SK-N-SH (cell line): ENCODE measurements around the gene CENPP. TPM values are rescaled to one million over a fixed set of nuclear protein-coding genes. Genes with fewer than 3 reads are reported as not detected.

Experiments
- CTCF ChIA-PET: fragments of 300-600, 350-600 bp; formaldehyde crosslinking; extraction: SDS; loops from one replicate; lab custom pipeline; 2021; lab: Yijun Ruan, JAX
- POLR2A ChIA-PET: fragments of 350-600 bp; sonication (Branson Sonifier 250); formaldehyde crosslinking; extraction: SDS; loops from one replicate; lab custom pipeline; 2020; ENCODE audit warnings: antibody characterized with exemption, inconsistent platforms; lab: Yijun Ruan, JAX
- DNase-seq: peaks from one replicate; pipeline ENCODE4 v3.0.0; 2012
- H2AFZ ChIP-seq: fragments of 200-600 bp; sonication (generic); 2 replicates; pipeline ENCODE4 v1.8.1; 2016; ENCODE audit warnings: antibody characterized with exemption, mild to moderate bottlenecking, low read depth
- H3F3A ChIP-seq: fragments of 200-600 bp; sonication (generic); replicated peaks from 2 replicates; pipeline ENCODE3; 2016; ENCODE audit warnings: antibody characterized with exemption, mild to moderate bottlenecking; ENCODE audit not compliant: insufficient read depth
- H3K27ac ChIP-seq, 2 experiments: fragments of 200-500 bp in 1 of 2; fragments of 200-600 bp in 1 of 2; sonication (Bioruptor generic) in 1 of 2; sonication (generic), shearing (Covaris generic) in 1 of 2; 2 replicates each; pipeline versions ENCODE4 v1.5.1 to v1.6.1; 2014 to 2016; ENCODE audit warnings: low read depth in 2 of 2, inconsistent platforms in 1 of 2, low read length in 1 of 2, mild to moderate bottlenecking in 1 of 2, mixed read lengths in 1 of 2
- H3K27me3 ChIP-seq: fragments of 200-600 bp; sonication (generic), shearing (Covaris generic); 2 replicates; pipeline ENCODE4 v1.6.1; 2016; ENCODE audit warnings: mixed run types; ENCODE audit not compliant: insufficient read depth
- H3K36me3 ChIP-seq, 2 experiments: fragments of 200-500 bp in 1 of 2; fragments of 200-600 bp in 1 of 2; sonication (Bioruptor generic) in 1 of 2; sonication (generic) in 1 of 2; replicated peaks in 1 of 2; 2 replicates each; pipeline versions ENCODE3 to v1.5.1; 2014 to 2016; ENCODE audit warnings: low read length in 1 of 2, mild to moderate bottlenecking in 1 of 2; ENCODE audit not compliant: insufficient read depth in 2 of 2, control insufficient read depth in 1 of 2
- H3K4me1 ChIP-seq, 2 experiments: fragments of 200-500 bp in 1 of 2; fragments of 200-600 bp in 1 of 2; sonication (Bioruptor generic) in 1 of 2; sonication (generic), shearing (Covaris generic) in 1 of 2; 2 replicates each; pipeline versions ENCODE4 v1.5.1 to v1.6.1; 2014 to 2016; ENCODE audit warnings: low read depth in 1 of 2, low read length in 1 of 2, mixed run types in 1 of 2; ENCODE audit not compliant: insufficient read depth in 2 of 2, control insufficient read depth in 1 of 2
- H3K4me2 ChIP-seq: fragments of 200-600 bp; sonication (generic), shearing (Covaris generic); 2 replicates; pipeline ENCODE4 v1.6.1; 2017; ENCODE audit warnings: mixed run types
- H3K4me3 ChIP-seq, 2 experiments: fragments of 200-500 bp in 1 of 2; fragments of 200-600 bp in 1 of 2; sonication (Bioruptor generic) in 1 of 2; sonication (generic), shearing (Covaris generic) in 1 of 2; 2 replicates each; pipeline versions ENCODE4 v1.5.1 to v1.8.1; 2014 to 2016; ENCODE audit warnings: low read depth in 2 of 2, inconsistent platforms in 1 of 2, low read length in 1 of 2, mild to moderate bottlenecking in 1 of 2, mixed read lengths in 1 of 2, moderate library complexity in 1 of 2
- H3K79me2 ChIP-seq: fragments of 200-600 bp; sonication (generic); 2 replicates; pipeline ENCODE4 v1.8.1; 2017; ENCODE audit warnings: mild to moderate bottlenecking; ENCODE audit not compliant: insufficient read depth
- H3K9ac ChIP-seq: fragments of 200-600 bp; sonication (generic); 2 replicates; pipeline ENCODE4 v1.6.1; 2017; ENCODE audit warnings: mixed run types
- H3K9me2 ChIP-seq: fragments of 200-600 bp; sonication (generic); 2 replicates; pipeline ENCODE4 v1.6.1; 2017; ENCODE audit warnings: mixed run types
- H3K9me3 ChIP-seq: fragments of 200-600 bp; sonication (generic); 2 replicates; pipeline ENCODE4 v1.6.1; 2017; ENCODE audit warnings: mixed run types, mild to moderate bottlenecking, moderate library complexity
- H4K20me1 ChIP-seq: fragments of 200-600 bp; sonication (generic); 2 replicates; pipeline ENCODE4 v1.6.1; 2017; ENCODE audit warnings: mild to moderate bottlenecking, mixed run types; ENCODE audit not compliant: insufficient read depth
- CHD2 ChIP-seq: fragments of 150-350 bp; IDR thresholded peaks from 2 replicates; pipeline ENCODE4 v1.6.1; 2018; ENCODE audit warnings: low read length; ENCODE audit not compliant: partially characterized antibody
- CTCF ChIP-seq: fragments of 200-600 bp; sonication (generic); IDR thresholded peaks from 2 replicates; pipeline ENCODE4 v1.6.1; 2017; ENCODE audit warnings: antibody characterized with exemption, mild to moderate bottlenecking, moderate library complexity
- ELF1 ChIP-seq: IDR thresholded peaks from 2 replicates; pipeline ENCODE4 v1.4.0; 2012
- EP300 ChIP-seq, 2 experiments: IDR thresholded peaks; 2 replicates each; pipeline versions ENCODE4 v1.4.0 to v1.6.1; 2012; ENCODE audit warnings: borderline replicate concordance in 1 of 2, low read depth in 1 of 2, low read length in 1 of 2
- EZH2phosphoT487 ChIP-seq: fragments of 200-600 bp; sonication (generic); IDR thresholded peaks from 2 replicates; pipeline ENCODE4 v1.6.1; 2017; ENCODE audit warnings: low read depth, mixed run types, mild to moderate bottlenecking, antibody characterized with exemption, moderate library complexity, borderline replicate concordance
- FOSL2 ChIP-seq: IDR thresholded peaks from 2 replicates; pipeline ENCODE4 v1.4.0; 2012; ENCODE audit warnings: low read depth, mild to moderate bottlenecking, moderate library complexity, borderline replicate concordance
- FOXM1 ChIP-seq: IDR thresholded peaks from 2 replicates; pipeline ENCODE4 v1.4.0; 2012; ENCODE audit warnings: low read depth, mild to moderate bottlenecking
- GABPA ChIP-seq: IDR thresholded peaks from 2 replicates; pipeline ENCODE4 v1.4.0; 2012; ENCODE audit warnings: low read depth, mild to moderate bottlenecking
- IRF3 ChIP-seq: fragments of 150-350 bp; IDR thresholded peaks from 2 replicates; pipeline ENCODE4 v1.6.1; 2016; ENCODE audit warnings: mild to moderate bottlenecking, low read depth, low read length
- MAX ChIP-seq: IDR thresholded peaks from 2 replicates; pipeline ENCODE4 v1.4.0; 2012; ENCODE audit warnings: low read depth
- PBX3 ChIP-seq: IDR thresholded peaks from 2 replicates; pipeline ENCODE4; 2012
- POLR2AphosphoS5 ChIP-seq: IDR thresholded peaks from 2 replicates; pipeline ENCODE4 v1.6.1; 2012; ENCODE audit warnings: low read depth, low read length
- RAD21 ChIP-seq: IDR thresholded peaks from 2 replicates; pipeline ENCODE4 v1.6.1; 2012; ENCODE audit warnings: mild to moderate bottlenecking, low read length
- RXRA ChIP-seq: IDR thresholded peaks from 2 replicates; pipeline ENCODE4 v1.4.0; 2012; ENCODE audit warnings: low read depth, mild to moderate bottlenecking, borderline replicate concordance
- SMC3 ChIP-seq: IDR thresholded peaks from 2 replicates; pipeline ENCODE4 v1.6.1; 2012; ENCODE audit warnings: low read depth, low read length, improper control_type of control experiment
- TEAD4 ChIP-seq: IDR thresholded peaks from 2 replicates; pipeline ENCODE4 v1.4.0; 2012; ENCODE audit warnings: mild to moderate bottlenecking, borderline replicate concordance; ENCODE audit not compliant: insufficient read depth
- USF1 ChIP-seq: IDR thresholded peaks from 2 replicates; pipeline ENCODE4 v1.4.0; 2012; ENCODE audit warnings: low read depth, borderline replicate concordance
- YY1 ChIP-seq: IDR thresholded peaks from 2 replicates; pipeline ENCODE4 v1.4.0; 2012; ENCODE audit warnings: low read depth, mild to moderate bottlenecking
- WGBS: methylation state at CpG from one replicate; pipeline ENCODE4 v1.1.6; 2017; ENCODE audit warnings: low lambda C conversion rate; 5-methylcytosine and 5-hydroxymethylcytosine counted together
- polyA plus RNA-seq, 3 experiments: library from polyadenylated mRNA; depleted of rRNA; stranded (reverse); fragments of >200 nt; gene quantifications; 2 replicates each; pipeline ENCODE4 v1.2.3, GENCODE V29; 2012
- TF ChIP-seq, protein P1 (sequence below): IDR thresholded peaks from 2 replicates; pipeline ENCODE4 v1.6.1; 2012; ENCODE audit warnings: mild to moderate bottlenecking, low read depth, low read length, moderate library complexity
- TF ChIP-seq, protein P2 (sequence below): IDR thresholded peaks from 2 replicates; pipeline ENCODE4 v1.4.0; 2012; ENCODE audit warnings: low read depth, borderline replicate concordance
- TF ChIP-seq, protein P3 (sequence below): fragments of 150-350 bp; IDR thresholded peaks from 2 replicates; pipeline ENCODE4 v1.6.1; 2017; ENCODE audit warnings: antibody characterized with exemption, low read length, low read depth, borderline replicate concordance

The CENPP gene
- polyA plus RNA-seq, 1 of the 3 experiments (the other 2 are of a cell fraction): 1.3 TPM

DNA sequence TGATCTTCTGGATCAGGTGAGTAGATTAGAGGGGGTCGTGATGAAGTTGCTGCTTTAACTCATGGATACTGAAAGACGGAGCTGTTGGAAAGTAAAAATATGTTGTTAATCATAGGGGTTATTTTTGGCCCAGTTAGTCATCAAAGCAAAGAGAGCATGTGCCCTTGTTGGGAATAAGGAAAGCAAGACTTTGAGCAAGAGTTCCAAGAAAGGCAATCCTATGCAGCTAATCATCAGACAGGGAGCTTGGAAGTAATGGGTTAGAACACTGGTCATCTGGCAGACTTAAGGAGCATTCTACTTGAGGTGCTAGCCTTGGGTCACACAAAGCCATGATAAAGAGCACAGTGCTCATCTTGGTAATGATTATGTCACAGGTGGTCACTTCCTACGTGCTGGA is 138.2 kb downstream of the CENPP start:
- H3K27ac ChIP-seq: peak overlapping the region in 1 of 2 experiments; percentile 68; a peak in 3 of 4 replicates
- ChIA-PET CTCF (interaction anchor here (0.9 to 1.2 kb wide), 2 partner anchors 16 to 31 kb away, joined by 3 read pairs; no protein-coding TSS in a partner anchor), POLR2A (no interaction called here)
- TF ChIP-seq TEAD4 (no peak), YY1 (no peak), PBX3 (no peak), MAX (peak; percentile 80), FOSL2 (peak; percentile 72; the same call in 1 of the 2 replicates), SMC3 (no peak), CHD2 (no peak), USF1 (no peak), RAD21 (no peak), IRF3 (no peak), EP300 (IDR thresholded peaks at IDR 0.05; ENCODE audit: borderline replicate concordance in 1 of 2, low read depth in 1 of 2, low read length in 1 of 2) (peak in 1 of 2 experiments; percentile 25; a peak in 1 of 4 replicates), CTCF (no peak), POLR2AphosphoS5 (peak; percentile 61; the same call in 1 of the 2 replicates), RXRA (no peak; the same call in 1 of the 2 replicates), ELF1 (no peak), EZH2phosphoT487 (no peak), GABPA (no peak), FOXM1 (no peak)
- TF ChIP-seq, protein P1, sequence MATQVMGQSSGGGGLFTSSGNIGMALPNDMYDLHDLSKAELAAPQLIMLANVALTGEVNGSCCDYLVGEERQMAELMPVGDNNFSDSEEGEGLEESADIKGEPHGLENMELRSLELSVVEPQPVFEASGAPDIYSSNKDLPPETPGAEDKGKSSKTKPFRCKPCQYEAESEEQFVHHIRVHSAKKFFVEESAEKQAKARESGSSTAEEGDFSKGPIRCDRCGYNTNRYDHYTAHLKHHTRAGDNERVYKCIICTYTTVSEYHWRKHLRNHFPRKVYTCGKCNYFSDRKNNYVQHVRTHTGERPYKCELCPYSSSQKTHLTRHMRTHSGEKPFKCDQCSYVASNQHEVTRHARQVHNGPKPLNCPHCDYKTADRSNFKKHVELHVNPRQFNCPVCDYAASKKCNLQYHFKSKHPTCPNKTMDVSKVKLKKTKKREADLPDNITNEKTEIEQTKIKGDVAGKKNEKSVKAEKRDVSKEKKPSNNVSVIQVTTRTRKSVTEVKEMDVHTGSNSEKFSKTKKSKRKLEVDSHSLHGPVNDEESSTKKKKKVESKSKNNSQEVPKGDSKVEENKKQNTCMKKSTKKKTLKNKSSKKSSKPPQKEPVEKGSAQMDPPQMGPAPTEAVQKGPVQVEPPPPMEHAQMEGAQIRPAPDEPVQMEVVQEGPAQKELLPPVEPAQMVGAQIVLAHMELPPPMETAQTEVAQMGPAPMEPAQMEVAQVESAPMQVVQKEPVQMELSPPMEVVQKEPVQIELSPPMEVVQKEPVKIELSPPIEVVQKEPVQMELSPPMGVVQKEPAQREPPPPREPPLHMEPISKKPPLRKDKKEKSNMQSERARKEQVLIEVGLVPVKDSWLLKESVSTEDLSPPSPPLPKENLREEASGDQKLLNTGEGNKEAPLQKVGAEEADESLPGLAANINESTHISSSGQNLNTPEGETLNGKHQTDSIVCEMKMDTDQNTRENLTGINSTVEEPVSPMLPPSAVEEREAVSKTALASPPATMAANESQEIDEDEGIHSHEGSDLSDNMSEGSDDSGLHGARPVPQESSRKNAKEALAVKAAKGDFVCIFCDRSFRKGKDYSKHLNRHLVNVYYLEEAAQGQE: no peak
- TF ChIP-seq, protein P2, sequence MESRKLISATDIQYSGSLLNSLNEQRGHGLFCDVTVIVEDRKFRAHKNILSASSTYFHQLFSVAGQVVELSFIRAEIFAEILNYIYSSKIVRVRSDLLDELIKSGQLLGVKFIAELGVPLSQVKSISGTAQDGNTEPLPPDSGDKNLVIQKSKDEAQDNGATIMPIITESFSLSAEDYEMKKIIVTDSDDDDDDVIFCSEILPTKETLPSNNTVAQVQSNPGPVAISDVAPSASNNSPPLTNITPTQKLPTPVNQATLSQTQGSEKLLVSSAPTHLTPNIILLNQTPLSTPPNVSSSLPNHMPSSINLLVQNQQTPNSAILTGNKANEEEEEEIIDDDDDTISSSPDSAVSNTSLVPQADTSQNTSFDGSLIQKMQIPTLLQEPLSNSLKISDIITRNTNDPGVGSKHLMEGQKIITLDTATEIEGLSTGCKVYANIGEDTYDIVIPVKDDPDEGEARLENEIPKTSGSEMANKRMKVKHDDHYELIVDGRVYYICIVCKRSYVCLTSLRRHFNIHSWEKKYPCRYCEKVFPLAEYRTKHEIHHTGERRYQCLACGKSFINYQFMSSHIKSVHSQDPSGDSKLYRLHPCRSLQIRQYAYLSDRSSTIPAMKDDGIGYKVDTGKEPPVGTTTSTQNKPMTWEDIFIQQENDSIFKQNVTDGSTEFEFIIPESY: no peak
- TF ChIP-seq, protein P3, sequence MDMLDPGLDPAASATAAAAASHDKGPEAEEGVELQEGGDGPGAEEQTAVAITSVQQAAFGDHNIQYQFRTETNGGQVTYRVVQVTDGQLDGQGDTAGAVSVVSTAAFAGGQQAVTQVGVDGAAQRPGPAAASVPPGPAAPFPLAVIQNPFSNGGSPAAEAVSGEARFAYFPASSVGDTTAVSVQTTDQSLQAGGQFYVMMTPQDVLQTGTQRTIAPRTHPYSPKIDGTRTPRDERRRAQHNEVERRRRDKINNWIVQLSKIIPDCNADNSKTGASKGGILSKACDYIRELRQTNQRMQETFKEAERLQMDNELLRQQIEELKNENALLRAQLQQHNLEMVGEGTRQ: no peak

More for the DNA sequence above, 138.2 kb downstream of the CENPP start:
- Histone ChIP-seq H3K27me3 (no peaks in the 10 kb centered on the region), H3K9me2 (no peaks in the 10 kb centered on the region), H3K79me2 (no peaks in the 10 kb centered on the region), H4K20me1 (no peaks in the 10 kb centered on the region), H2AFZ (no peak overlapping the region), H3F3A (no peaks in the 10 kb centered on the region), H3K9ac (no peak overlapping the region; the same call in 1 of the 2 replicates), H3K4me2 (peak overlapping the region; percentile 43), H3K4me1 (peaks cover 4 to 22% of the 10 kb centered on the region in 2 experiments), H3K4me3 (no peak overlapping the region), H3K36me3 (no peaks in the 10 kb centered on the region), H3K9me3 (no peaks in the 10 kb centered on the region)
- 29% methylated on average over 3 of the region's 3 CpGs for WGBS
- DNase-seq: no peak
